Activated CD4-positive, CD25-positive, alpha-beta regulatory T cell (primary cell): ENCODE data around the gene GSTT2B.
"Not testable (repeated sequence)": the region's sequence is repeated elsewhere in the genome, so short reads cannot be mapped to it uniquely, and the experiment has no call there.

Experiments
- DNase-seq, 4 experiments: peaks; one replicate each; lab custom pipeline; 2025; lab: John Stamatoyannopoulos, UW

Gene GSTT2B

GRCh38 chr22:23961084-23961771, at the start of gene GSTT2B:
Gene GSTT2B (minus strand): TSS chr22:23961195. CDS start chr22:23961131, 64 bp downstream.
- not testable (repeated sequence) for DNase-seq

GRCh38 chr22:24010018-24010391, 49.0 kb upstream of the GSTT2B start:
- DNase-seq: no peak

- DNase-seq: no peak
Observed at GRCh38 chr22:24009227-24010017, 48.4 kb upstream of the GSTT2B start.

GRCh38 chr22:24008381-24009226, 47.6 kb upstream of the GSTT2B start:
- DNase-seq: no peak

- no peak for DNase-seq
Observed at GRCh38 chr22:24008022-24008283, 47.0 kb upstream of the GSTT2B start.

GRCh38 chr22:24007253-24008021, 46.4 kb upstream of the GSTT2B start:
- DNase-seq: no peak

GRCh38 chr22:24006914-24007214, 45.9 kb upstream of the GSTT2B start:
- no peak for DNase-seq

- no peak for DNase-seq
Observed at GRCh38 chr22:24006207-24006913, 45.4 kb upstream of the GSTT2B start.

GRCh38 chr22:24005201-24005600, 44.2 kb upstream of the GSTT2B start, which contains the start of gene GSTT4:
Gene GSTT4 (minus strand): TSS chr22:24005453. CDS start chr22:24005356, 97 bp downstream.
- no peak for DNase-seq

GRCh38 chr22:24003887-24004286, 42.9 kb upstream of the GSTT2B start:
- DNase-seq: no peak

GRCh38 chr22:24002851-24003250, 41.9 kb upstream of the GSTT2B start:
- DNase-seq: no peak

- no peak for DNase-seq
Observed at GRCh38 chr22:24002272-24002671, 41.3 kb upstream of the GSTT2B start.

GRCh38 chr22:24001314-24001713, 40.3 kb upstream of the GSTT2B start:
- DNase-seq: no peak

GRCh38 chr22:23999779-24000178, 38.8 kb upstream of the GSTT2B start:
- not testable (repeated sequence) for DNase-seq

- no peak for DNase-seq
Observed at GRCh38 chr22:23997092-23997491, 36.1 kb upstream of the GSTT2B start.

GRCh38 chr22:23993581-23994177, 32.7 kb upstream of the GSTT2B start:
- not testable (repeated sequence) for DNase-seq

- not testable (repeated sequence) for DNase-seq
Observed at GRCh38 chr22:23993080-23993479, 32.1 kb upstream of the GSTT2B start.

GRCh38 chr22:23989583-23990244, 28.7 kb upstream of the GSTT2B start:
- DNase-seq: not testable (repeated sequence)

GRCh38 chr22:23986538-23987178, 25.7 kb upstream of the GSTT2B start:
- DNase-seq: not testable (repeated sequence)

GRCh38 chr22:23986089-23986488, 25.1 kb upstream of the GSTT2B start:
- DNase-seq: not testable (repeated sequence)
